GM10847 (cell line): ENCODE data around the gene FTH1.

Experiments
- POLR2A ChIP-seq: IDR thresholded peaks from 2 replicates; pipeline ENCODE4 v1.6.1; 2011; ENCODE audit not compliant: insufficient read length; ENCODE audit errors: extremely low read depth

FTH1 gene

DNA sequence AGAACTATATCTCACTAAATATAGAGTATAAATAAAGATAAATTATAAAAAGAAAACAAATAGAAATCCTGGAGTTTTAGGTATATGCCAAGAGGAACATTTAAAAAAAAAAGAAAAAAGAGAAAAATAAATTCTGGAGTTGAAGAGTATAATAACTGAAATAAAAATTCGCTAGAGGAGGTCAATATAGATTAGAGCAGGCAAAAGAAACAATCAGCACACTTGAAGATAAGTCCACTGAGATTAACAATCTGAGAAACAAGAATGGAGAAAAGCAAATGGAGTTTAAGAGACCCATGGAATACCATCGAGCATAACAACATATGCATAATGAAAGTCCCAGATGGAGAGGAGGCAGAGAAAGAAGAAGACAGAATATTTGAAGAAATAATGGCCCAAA is 31.6 kb downstream of the FTH1 start:
- TF ChIP-seq POLR2A: no peak

GRCh38 chr11:61930933-61931332 is 36.5 kb downstream of the FTH1 start:
- TF ChIP-seq POLR2A: no peak

- TF ChIP-seq POLR2A: no peak
Observed at GRCh38 chr11:61928606-61929005, 38.8 kb downstream of the FTH1 start.

DNA sequence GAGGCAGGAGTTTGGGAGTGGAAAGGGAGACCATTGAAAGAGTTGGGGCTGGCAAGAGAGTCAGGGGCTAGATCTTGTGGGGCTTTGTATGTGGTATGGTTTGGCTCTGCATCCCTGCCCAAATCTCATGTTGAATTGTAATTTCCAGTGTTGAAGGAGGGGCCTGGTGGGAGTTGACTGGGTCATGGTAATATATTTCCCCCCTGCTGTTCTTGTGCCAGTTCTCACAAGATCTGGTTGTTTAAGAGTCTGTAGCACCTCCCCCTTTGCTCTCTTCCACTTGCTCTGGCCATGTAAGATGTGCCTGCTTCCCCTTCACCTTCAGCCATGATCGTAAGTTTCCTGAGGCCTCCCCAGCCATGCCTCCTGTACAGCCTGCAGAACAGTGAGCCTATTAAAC is 39.9 kb downstream of the FTH1 start:
- TF ChIP-seq POLR2A: no peak

GRCh38 chr11:61926235-61926634 is 41.2 kb downstream of the FTH1 start:
- no peak for TF ChIP-seq POLR2A

DNA sequence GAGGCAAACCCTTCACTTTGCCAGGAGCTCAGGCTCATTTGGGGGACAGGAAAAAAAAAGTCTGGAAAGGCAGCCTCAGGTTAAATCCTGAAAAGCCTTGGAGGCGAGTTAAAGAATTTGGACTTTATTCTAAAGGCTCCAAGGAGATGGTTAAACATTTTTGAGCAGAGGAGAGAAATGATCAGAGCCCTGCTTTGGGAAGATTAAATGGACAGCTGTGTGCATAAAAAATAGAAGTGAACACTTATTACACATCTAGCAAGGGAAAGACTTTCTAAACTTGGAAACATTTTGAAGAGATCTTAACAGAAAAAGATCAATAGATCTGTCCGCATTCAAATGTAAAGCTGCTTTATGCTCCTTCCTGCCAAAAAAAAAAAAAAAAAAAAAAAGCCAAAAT is 41.7 kb downstream of the FTH1 start:
- no peak for TF ChIP-seq POLR2A

GRCh38 chr11:61924064-61924455 is 43.4 kb downstream of the FTH1 start:
- TF ChIP-seq POLR2A: no peak

DNA sequence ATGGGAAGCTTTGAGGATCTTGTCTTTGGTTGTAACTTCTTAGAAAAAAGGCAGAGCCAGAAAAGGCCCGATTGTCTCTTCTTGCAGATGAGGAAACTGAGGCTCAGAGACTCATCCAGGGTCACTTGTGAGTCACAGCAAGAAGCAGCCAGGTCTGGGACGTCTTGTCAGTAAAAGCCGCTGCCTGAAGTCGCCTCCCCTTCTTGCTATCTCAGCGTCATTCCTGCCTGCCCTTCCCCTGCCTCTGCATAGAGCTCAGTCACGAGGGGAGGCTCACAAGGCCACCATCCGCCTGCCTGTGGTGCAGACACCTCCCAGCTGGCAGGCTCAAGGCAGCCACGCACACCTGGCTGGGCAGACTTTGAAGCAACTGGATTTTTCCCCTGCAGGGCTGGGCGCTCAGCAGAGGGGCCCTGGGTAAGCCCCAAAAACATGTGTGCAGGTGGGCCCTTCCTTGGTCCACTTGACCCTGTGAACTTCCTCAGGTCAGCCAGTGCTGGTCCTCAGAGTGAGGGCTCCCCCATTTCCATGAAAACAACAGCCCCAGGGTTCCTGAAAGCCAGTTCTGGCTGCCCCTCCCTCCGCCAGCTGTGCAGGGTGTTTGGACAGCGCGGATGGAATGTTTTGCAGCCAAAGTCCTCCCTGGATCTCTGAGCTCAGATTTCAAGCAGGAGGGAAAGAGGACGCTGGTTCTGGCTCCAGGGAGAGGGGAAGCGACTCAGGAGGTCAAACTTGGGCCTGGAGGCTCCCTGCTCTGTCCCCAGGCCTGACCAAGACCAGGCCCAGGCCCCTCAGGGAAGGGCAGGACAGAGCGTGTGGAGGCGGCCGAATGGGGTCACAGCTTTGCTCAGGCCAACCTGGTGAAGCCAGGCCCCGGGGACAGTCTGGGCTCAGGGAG is 44.0 kb downstream of the FTH1 start:
- no peak for TF ChIP-seq POLR2A

- TF ChIP-seq POLR2A: no peak
Observed at GRCh38 chr11:61922539-61922938, 44.9 kb downstream of the FTH1 start.

- no peak for TF ChIP-seq POLR2A
Observed at GRCh38 chr11:61921446-61921845, 46.0 kb downstream of the FTH1 start.

GRCh38 chr11:61919705-61920631 is 47.5 kb downstream of the FTH1 start:
- TF ChIP-seq POLR2A: no peak

- no peak for TF ChIP-seq POLR2A
Observed at GRCh38 chr11:61918938-61919704, 48.3 kb downstream of the FTH1 start.

- no peak for TF ChIP-seq POLR2A
Observed at GRCh38 chr11:61918251-61918937, 49.0 kb downstream of the FTH1 start.

DNA sequence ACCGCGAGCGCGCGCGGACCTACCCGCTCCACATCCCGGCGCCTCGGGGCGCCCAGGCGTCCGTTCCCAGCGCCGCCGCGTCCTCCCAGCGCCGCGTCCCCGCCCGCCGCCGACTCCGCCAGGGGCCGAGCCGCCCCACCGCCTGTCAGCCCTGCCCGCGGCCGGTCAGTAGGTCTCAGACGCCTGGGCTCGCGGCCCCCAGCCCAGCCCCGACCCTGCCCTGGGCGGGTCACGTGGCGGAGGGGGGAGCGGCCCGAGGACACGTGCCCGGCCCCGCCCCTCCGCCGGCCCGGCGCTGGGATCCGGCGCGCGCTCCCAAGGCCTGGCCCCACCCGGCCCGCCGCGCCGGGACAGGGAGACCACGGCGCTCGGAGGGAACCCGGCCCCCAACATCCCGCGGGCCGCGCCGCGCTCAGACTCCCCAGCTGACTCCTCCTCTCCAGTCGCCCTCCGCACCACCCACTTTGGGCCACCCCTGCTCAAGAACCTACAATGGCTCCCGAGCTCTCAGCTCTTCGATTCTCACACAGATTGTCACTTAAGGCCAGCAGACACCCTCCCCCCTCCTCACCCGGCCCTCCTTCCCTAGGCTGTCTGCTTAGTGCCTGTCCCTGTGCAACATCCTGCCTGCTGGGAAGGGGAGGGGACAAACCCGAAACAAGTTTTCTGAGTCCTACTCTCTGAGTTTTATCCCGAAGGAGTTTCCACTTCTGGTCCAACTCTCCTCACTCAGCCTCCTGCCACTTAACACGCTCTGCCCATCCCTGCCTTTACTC is 49.9 kb downstream of the FTH1 start, which contains the start of gene RAB3IL1:
Gene RAB3IL1 (minus strand): TSS at position 233 of the 776 bp plus-strand sequence. CDS start 199 bp downstream, at position 34.
- no peak for TF ChIP-seq POLR2A
